Endodermal cell (in vitro differentiated cells): Measurements from ENCODE around the gene RYR3. TPM values are rescaled to one million over a fixed set of nuclear protein-coding genes. Genes with fewer than 3 reads are reported as not detected.

Source experiments
- DNase-seq: peaks from one replicate; pipeline ENCODE4 v3.0.0-alpha.2; 2017
- H3K27ac ChIP-seq: 2 replicates; pipeline ENCODE4 v1.5.1; 2013; ENCODE audit warnings: mild to moderate bottlenecking, low read depth, low read length, moderate library complexity
- H3K27me3 ChIP-seq: 2 replicates; pipeline ENCODE4 v1.6.1; 2013; ENCODE audit warnings: mild to moderate bottlenecking, low read length, moderate library complexity; ENCODE audit not compliant: insufficient read depth, control insufficient read depth, poor library complexity, severe bottlenecking
- H3K36me3 ChIP-seq: 2 replicates; pipeline ENCODE4 v1.7.0; 2013; ENCODE audit warnings: mild to moderate bottlenecking, low read length, moderate library complexity; ENCODE audit not compliant: control insufficient read depth, insufficient read depth
- H3K4me1 ChIP-seq: one replicate; pipeline ENCODE4 v1.7.0; 2013; ENCODE audit warnings: low read length; ENCODE audit not compliant: control insufficient read depth, insufficient read depth
- H3K4me3 ChIP-seq: 2 replicates; pipeline ENCODE4 v1.5.1; 2013; ENCODE audit warnings: mild to moderate bottlenecking, low read length, moderate library complexity
- H3K9ac ChIP-seq: 2 replicates; pipeline ENCODE4 v1.6.1; 2013; ENCODE audit warnings: mild to moderate bottlenecking, low read length, moderate library complexity; ENCODE audit not compliant: poor library complexity, severe bottlenecking; ENCODE audit errors: extremely low read depth
- H3K9me3 ChIP-seq: 2 replicates; pipeline ENCODE4 v1.6.1; 2013; ENCODE audit warnings: mild to moderate bottlenecking, low read length, moderate library complexity; ENCODE audit not compliant: control insufficient read depth
- H3K27ac Mint-ChIP-seq: 2 replicates; pipeline ENCODE4 v1.8.0; 2020; ENCODE audit warnings: mixed read lengths
- H3K27me3 Mint-ChIP-seq: 2 replicates; pipeline ENCODE4 v1.8.0; 2021; ENCODE audit warnings: mild to moderate bottlenecking, mixed read lengths; ENCODE audit not compliant: insufficient read depth
- H3K36me3 Mint-ChIP-seq: 2 replicates; pipeline ENCODE4 v1.8.0; 2020; ENCODE audit warnings: low read depth, mixed read lengths
- H3K4me1 Mint-ChIP-seq: 2 replicates; pipeline ENCODE4 v1.8.0; 2020; ENCODE audit warnings: mixed read lengths
- H3K4me3 Mint-ChIP-seq: 2 replicates; pipeline ENCODE4 v1.8.0; 2020; ENCODE audit warnings: mild to moderate bottlenecking, moderate library complexity, mixed read lengths
- H3K9me3 Mint-ChIP-seq: 2 replicates; pipeline ENCODE4 v1.8.0; 2020; ENCODE audit warnings: mild to moderate bottlenecking, mixed read lengths
- CTCF ChIP-seq: fragments of 200-600 bp; sonication (generic); conservative IDR thresholded peaks from 2 replicates; pipeline ENCODE4 v1.5.0; 2021; ENCODE audit warnings: antibody characterized with exemption, mild to moderate bottlenecking
- WGBS, 2 experiments: methylation state at CpG; one replicate each; pipeline versions ENCODE4 v1.1.5 to v1.1.7; 2013; ENCODE audit warnings: missing lambda C conversion rate in 2 of 2, mixed read lengths in 1 of 2; ENCODE audit not compliant: insufficient coverage in 1 of 2, insufficient read length in 1 of 2; 5-methylcytosine and 5-hydroxymethylcytosine counted together
- total RNA-seq, 2 donors: library from RNA; stranded (reverse); fragmentation: NEBNext Ultra II Directional in 1 of 2; extraction: Animal tissue kit (Norgen Biotek cat#: 25700) in 1 of 2; gene quantifications; 2 replicates in 1 of 2; 3 replicates in 1 of 2; pipeline ENCODE4 v1.2.1, GENCODE V29; 2021

RYR3 gene
- total RNA-seq, 2 donors from 2014 or later, result 0.71 to 1.4 TPM

- Histone ChIP-seq H3K9me3 (no peaks in the 10 kb centered on the region), H3K27ac (no peak overlapping the region), H3K9ac (no peak overlapping the region), H3K27me3 (peaks cover 51% of the 10 kb centered on the region), H3K4me3 (no peak overlapping the region), H3K4me1 (peaks cover 5% of the 10 kb centered on the region), H3K36me3 (no peaks in the 10 kb centered on the region)
- no peaks in the 10 kb centered on the region for H3K9me3 Mint-ChIP-seq
- DNase-seq, result no peak
- H3K4me1 Mint-ChIP-seq, result peaks cover 23% of the 10 kb centered on the region
- no peak overlapping the region for H3K27ac Mint-ChIP-seq
- H3K27me3 Mint-ChIP-seq, result peaks cover 80% of the 10 kb centered on the region
- H3K4me3 Mint-ChIP-seq, result no peak overlapping the region
- TF ChIP-seq CTCF, result no peak
- WGBS, 2 experiments, result 90 to 96% methylated on average over 5 to 7 of the region's 7 CpGs
- H3K36me3 Mint-ChIP-seq, result no peaks in the 10 kb centered on the region
Measured at GRCh38 chr15:33315044-33315443, 4.3 kb downstream of the RYR3 start.

GRCh38 chr15:33317896-33318295 lies 7.1 kb downstream of the RYR3 start:
- no peak overlapping the region for H3K9ac ChIP-seq
- H3K9me3 ChIP-seq, result no peaks in the 10 kb centered on the region
- H3K36me3 ChIP-seq, result no peaks in the 10 kb centered on the region
- Mint-ChIP-seq H3K4me3 (no peak overlapping the region), H3K36me3 (no peaks in the 10 kb centered on the region), H3K9me3 (no peaks in the 10 kb centered on the region), H3K27ac (no peak overlapping the region), H3K4me1 (peaks cover 23% of the 10 kb centered on the region), H3K27me3 (peaks cover 69% of the 10 kb centered on the region)
- no peak for DNase-seq
- peaks cover 5% of the 10 kb centered on the region for H3K4me1 ChIP-seq
- peaks cover 36% of the 10 kb centered on the region for H3K27me3 ChIP-seq
- no peak for TF ChIP-seq CTCF
- H3K4me3 ChIP-seq, result no peak overlapping the region
- H3K27ac ChIP-seq, result no peak overlapping the region

GRCh38 chr15:33320017-33320416 lies 9.2 kb downstream of the RYR3 start:
- no peaks in the 10 kb centered on the region for H3K36me3 ChIP-seq
- H3K4me1 Mint-ChIP-seq, result peaks cover 21% of the 10 kb centered on the region
- no peak for DNase-seq
- peaks cover 49% of the 10 kb centered on the region for H3K27me3 Mint-ChIP-seq
- H3K4me3 Mint-ChIP-seq, result no peak overlapping the region
- H3K9me3 ChIP-seq, result no peaks in the 10 kb centered on the region
- H3K4me3 ChIP-seq, result no peak overlapping the region
- TF ChIP-seq CTCF, result no peak
- no peaks in the 10 kb centered on the region for H3K36me3 Mint-ChIP-seq
- H3K4me1 ChIP-seq, result peaks cover 5% of the 10 kb centered on the region
- H3K9ac ChIP-seq, result no peak overlapping the region
- WGBS, 2 experiments, result 94 to 100% methylated on average over 1 of the region's 1 CpG
- peaks cover 21% of the 10 kb centered on the region for H3K27me3 ChIP-seq
- no peak overlapping the region for H3K27ac Mint-ChIP-seq
- H3K9me3 Mint-ChIP-seq, result no peaks in the 10 kb centered on the region
- no peak overlapping the region for H3K27ac ChIP-seq
